ENCODE results near the gene MAPK4.

Gene MAPK4

GRCh38 chr18:50633992-50634391 lies 74.1 kb downstream of the MAPK4 start (continued):
- no peak for TF ChIP-seq ZNF558 (tag by site-specific recombination; IDR thresholded peaks at IDR 0.05)
- TF ChIP-seq ZNF654 (tag by site-specific recombination; IDR thresholded peaks at IDR 0.05; ENCODE audit: low read depth), result no peak
- TF ChIP-seq GLI2 (tag by site-specific recombination; IDR thresholded peaks at IDR 0.05; ENCODE audit: borderline replicate concordance, low read depth), result no peak

- no peak for TF ChIP-seq SP3 (tag by site-specific recombination; IDR thresholded peaks at IDR 0.05)
- no peak for TF ChIP-seq ZNF335 (tag by site-specific recombination; conservative IDR thresholded peaks at IDR 0.05)
- no peak for TF ChIP-seq ZNF776 (tag by site-specific recombination; IDR thresholded peaks at IDR 0.05; ENCODE audit: borderline replicate concordance)
- TF ChIP-seq KLF1 (tag by site-specific recombination; IDR thresholded peaks at IDR 0.05), result no peak
- TF ChIP-seq ZNF280C (tag by site-specific recombination; IDR thresholded peaks at IDR 0.05), result no peak
- no peak for TF ChIP-seq ZNF248 (tag by site-specific recombination; IDR thresholded peaks at IDR 0.05)
- no peak for TF ChIP-seq ZBTB17 (tag by site-specific recombination; IDR thresholded peaks at IDR 0.05)
- no peak for TF ChIP-seq ZNF214 (tag by site-specific recombination; IDR thresholded peaks at IDR 0.05; ENCODE audit: borderline replicate concordance)
- no peak for TF ChIP-seq OSR2 (tag by site-specific recombination; IDR thresholded peaks at IDR 0.05)
- no peak for TF ChIP-seq ZNF169 (tag by site-specific recombination; IDR thresholded peaks at IDR 0.05)
- no peak for TF ChIP-seq ZEB2 (tag by site-specific recombination; IDR thresholded peaks at IDR 0.05)
- TF ChIP-seq, protein P1, sequence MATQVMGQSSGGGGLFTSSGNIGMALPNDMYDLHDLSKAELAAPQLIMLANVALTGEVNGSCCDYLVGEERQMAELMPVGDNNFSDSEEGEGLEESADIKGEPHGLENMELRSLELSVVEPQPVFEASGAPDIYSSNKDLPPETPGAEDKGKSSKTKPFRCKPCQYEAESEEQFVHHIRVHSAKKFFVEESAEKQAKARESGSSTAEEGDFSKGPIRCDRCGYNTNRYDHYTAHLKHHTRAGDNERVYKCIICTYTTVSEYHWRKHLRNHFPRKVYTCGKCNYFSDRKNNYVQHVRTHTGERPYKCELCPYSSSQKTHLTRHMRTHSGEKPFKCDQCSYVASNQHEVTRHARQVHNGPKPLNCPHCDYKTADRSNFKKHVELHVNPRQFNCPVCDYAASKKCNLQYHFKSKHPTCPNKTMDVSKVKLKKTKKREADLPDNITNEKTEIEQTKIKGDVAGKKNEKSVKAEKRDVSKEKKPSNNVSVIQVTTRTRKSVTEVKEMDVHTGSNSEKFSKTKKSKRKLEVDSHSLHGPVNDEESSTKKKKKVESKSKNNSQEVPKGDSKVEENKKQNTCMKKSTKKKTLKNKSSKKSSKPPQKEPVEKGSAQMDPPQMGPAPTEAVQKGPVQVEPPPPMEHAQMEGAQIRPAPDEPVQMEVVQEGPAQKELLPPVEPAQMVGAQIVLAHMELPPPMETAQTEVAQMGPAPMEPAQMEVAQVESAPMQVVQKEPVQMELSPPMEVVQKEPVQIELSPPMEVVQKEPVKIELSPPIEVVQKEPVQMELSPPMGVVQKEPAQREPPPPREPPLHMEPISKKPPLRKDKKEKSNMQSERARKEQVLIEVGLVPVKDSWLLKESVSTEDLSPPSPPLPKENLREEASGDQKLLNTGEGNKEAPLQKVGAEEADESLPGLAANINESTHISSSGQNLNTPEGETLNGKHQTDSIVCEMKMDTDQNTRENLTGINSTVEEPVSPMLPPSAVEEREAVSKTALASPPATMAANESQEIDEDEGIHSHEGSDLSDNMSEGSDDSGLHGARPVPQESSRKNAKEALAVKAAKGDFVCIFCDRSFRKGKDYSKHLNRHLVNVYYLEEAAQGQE (tag by site-specific recombination; IDR thresholded peaks at IDR 0.05), result no peak
- TF ChIP-seq ZNF266 (tag by site-specific recombination; IDR thresholded peaks at IDR 0.05; ENCODE audit: low read depth), result no peak
- TF ChIP-seq ZNF350 (tag by site-specific recombination; IDR thresholded peaks at IDR 0.05), result no peak
- no peak for TF ChIP-seq ZNF621 (tag by site-specific recombination; IDR thresholded peaks at IDR 0.05)
- TF ChIP-seq ZNF521 (tag by site-specific recombination; IDR thresholded peaks at IDR 0.05), result no peak
- CTCF ChIA-PET, result interaction anchor here (1.6 kb wide), 1 partner anchor 26 kb away, joined by 3 read pairs; no protein-coding TSS in a partner anchor
- Histone ChIP-seq H3K36me3 (ENCODE audit: control insufficient read depth in 2 of 2, insufficient read depth in 1 of 2, low read length in 2 of 2) (no peaks in the 10 kb centered on the region; a peak in 1 of 3 replicates), H3K4me3 (ENCODE audit: low read depth, low read length) (no peak overlapping the region), H3K4me1 (ENCODE audit: control insufficient read depth, insufficient read depth, low read length) (peaks cover 20% of the 10 kb centered on the region), H3K27ac (ENCODE audit: extremely low read depth, low read depth, low read length) (no peak overlapping the region), H3K9me3 (ENCODE audit: control insufficient read depth, insufficient read depth, low read depth, low read length) (no peaks in the 10 kb centered on the region)
- POLR2A ChIA-PET, result no interaction called here
Observed at GRCh38 chr18:50636366-50637057, 76.6 kb downstream of the MAPK4 start.

Measured in HEK293 (cell line).